Vagina (tissue), 2 donors: ENCODE measurements around the gene REPS1. TPM values are rescaled to one million over a fixed set of nuclear protein-coding genes. Genes with fewer than 3 reads are reported as not detected.

Source experiments
- DNase-seq, 2 donors: peaks; one replicate each; pipeline ENCODE4 v3.0.0-alpha.2; 2017; ENCODE audit errors: extremely low spot score in 2 of 2
- H3K27ac ChIP-seq: fragments of 200-600 bp; sonication (generic); one replicate; pipeline ENCODE4 v1.5.1; 2019
- H3K27me3 ChIP-seq: fragments of 200-600 bp; sonication (generic); one replicate; pipeline ENCODE4 v1.5.1; 2019
- H3K36me3 ChIP-seq, 2 donors: fragments of 200-600 bp; sonication (generic); one replicate each; pipeline ENCODE4 v1.5.1; 2017 to 2019
- H3K4me1 ChIP-seq: fragments of 200-600 bp; sonication (generic); one replicate; pipeline ENCODE4 v1.5.1; 2019
- H3K4me3 ChIP-seq, 2 donors: fragments of 200-600 bp; sonication (generic); 1 replicate in 1 of 2; 2 replicates in 1 of 2; pipeline ENCODE4 v1.5.1; 2016 to 2019
- H3K9me3 ChIP-seq: fragments of 200-600 bp; sonication (generic); one replicate; pipeline ENCODE4 v1.5.1; 2019
- POLR2A ChIP-seq, 2 donors: fragments of 450-650 bp; IDR thresholded peaks; one replicate each; pipeline ENCODE4 v1.6.1; 2017; ENCODE audit warnings: antibody characterized with exemption in 2 of 2, mild to moderate bottlenecking in 2 of 2, moderate library complexity in 2 of 2
- POLR2AphosphoS5 ChIP-seq, 2 donors: sonication (generic); formaldehyde crosslinking; IDR thresholded peaks; one replicate each; pipeline ENCODE4 v1.9.0; 2017; ENCODE audit warnings: antibody characterized with exemption in 2 of 2, mild to moderate bottlenecking in 2 of 2, low read depth in 1 of 2; ENCODE audit not compliant: insufficient read depth in 1 of 2
- intact Hi-C: fragments of 100-400 bp; cut with DNase I; formaldehyde crosslinking; loops from one replicate; pipeline ENCODE4 v1.15.1; 2023
- total RNA-seq: library from RNA; depleted of rRNA; stranded (reverse); fragments of >200 nt; gene quantifications from one replicate; pipeline ENCODE4 v1.2.3, GENCODE V29; 2016
- TF ChIP-seq, protein P1 (sequence below), 3 experiments: fragments of 450-650 bp in 2 of 3; fragments of 200-600 bp in 1 of 3; sonication (generic) in 1 of 3; IDR thresholded peaks; one replicate each; pipeline ENCODE4 v1.5.1; 2017 to 2019; ENCODE audit warnings: antibody characterized with exemption in 3 of 3, mild to moderate bottlenecking in 2 of 3, moderate library complexity in 2 of 3

REPS1 gene
- total RNA-seq, 1 donor from 2014 or later = 96.5 TPM

DNA sequence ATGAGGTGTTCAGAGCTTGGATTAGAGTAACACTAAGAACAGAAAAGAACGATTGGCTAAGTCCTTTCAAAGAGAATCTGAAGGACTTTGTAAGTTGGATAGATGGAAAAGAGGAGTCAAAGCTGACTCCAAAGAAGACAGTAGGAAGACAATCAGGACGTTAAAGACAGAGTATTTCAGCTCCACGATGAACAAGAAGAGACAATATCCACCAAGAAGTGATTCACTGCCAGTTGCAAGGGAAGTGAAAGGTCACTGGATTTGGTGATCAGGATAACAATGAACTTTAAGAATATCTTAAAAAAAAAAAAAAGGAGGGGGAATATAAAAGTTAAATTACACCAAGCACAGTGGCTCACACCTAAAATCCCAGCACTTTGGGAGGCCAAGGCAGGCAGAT, 17.9 kb downstream of the REPS1 start:
- Histone ChIP-seq H3K36me3 (no peaks in the 10 kb centered on the region), H3K27me3 (no peaks in the 10 kb centered on the region), H3K4me3 (no peak overlapping the region), H3K9me3 (no peaks in the 10 kb centered on the region), H3K4me1 (peaks cover 49% of the 10 kb centered on the region), H3K27ac (no peak overlapping the region)
- no peak for TF ChIP-seq POLR2A (IDR thresholded peaks at IDR 0.05)
- no peak for TF ChIP-seq POLR2AphosphoS5 (IDR thresholded peaks at IDR 0.05; ENCODE audit: insufficient read depth in 1 of 2, low read depth in 1 of 2)
- TF ChIP-seq, protein P1, sequence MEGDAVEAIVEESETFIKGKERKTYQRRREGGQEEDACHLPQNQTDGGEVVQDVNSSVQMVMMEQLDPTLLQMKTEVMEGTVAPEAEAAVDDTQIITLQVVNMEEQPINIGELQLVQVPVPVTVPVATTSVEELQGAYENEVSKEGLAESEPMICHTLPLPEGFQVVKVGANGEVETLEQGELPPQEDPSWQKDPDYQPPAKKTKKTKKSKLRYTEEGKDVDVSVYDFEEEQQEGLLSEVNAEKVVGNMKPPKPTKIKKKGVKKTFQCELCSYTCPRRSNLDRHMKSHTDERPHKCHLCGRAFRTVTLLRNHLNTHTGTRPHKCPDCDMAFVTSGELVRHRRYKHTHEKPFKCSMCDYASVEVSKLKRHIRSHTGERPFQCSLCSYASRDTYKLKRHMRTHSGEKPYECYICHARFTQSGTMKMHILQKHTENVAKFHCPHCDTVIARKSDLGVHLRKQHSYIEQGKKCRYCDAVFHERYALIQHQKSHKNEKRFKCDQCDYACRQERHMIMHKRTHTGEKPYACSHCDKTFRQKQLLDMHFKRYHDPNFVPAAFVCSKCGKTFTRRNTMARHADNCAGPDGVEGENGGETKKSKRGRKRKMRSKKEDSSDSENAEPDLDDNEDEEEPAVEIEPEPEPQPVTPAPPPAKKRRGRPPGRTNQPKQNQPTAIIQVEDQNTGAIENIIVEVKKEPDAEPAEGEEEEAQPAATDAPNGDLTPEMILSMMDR (IDR thresholded peaks at IDR 0.05) = no peak
- DNase-seq = no peak
- intact Hi-C loops = no loop called here

DNA sequence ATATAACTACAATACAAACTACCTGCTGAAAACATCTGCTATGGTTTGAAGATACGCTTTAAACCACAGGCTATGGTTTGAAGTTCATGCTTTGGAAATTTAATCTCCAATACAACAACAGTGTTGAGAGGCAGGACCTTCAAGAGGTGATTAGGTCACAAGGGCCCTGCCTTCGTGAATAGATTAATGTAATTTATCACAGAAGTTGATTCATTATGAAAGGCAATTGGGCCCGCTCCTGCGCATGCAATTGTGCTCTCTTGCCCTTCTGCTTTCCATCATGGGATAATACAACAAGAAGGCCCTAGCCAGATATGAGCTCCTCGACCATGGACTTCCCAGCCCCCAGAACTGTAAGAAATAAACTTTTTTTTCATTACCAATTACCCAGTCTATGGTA, 21.2 kb downstream of the REPS1 start:
- no peak for DNase-seq
- Histone ChIP-seq H3K36me3 (no peaks in the 10 kb centered on the region), H3K4me1 (peaks cover 21% of the 10 kb centered on the region), H3K4me3 (no peak overlapping the region), H3K27ac (no peak overlapping the region), H3K9me3 (no peaks in the 10 kb centered on the region), H3K27me3 (no peaks in the 10 kb centered on the region)
- intact Hi-C loops = no loop called here
- TF ChIP-seq POLR2AphosphoS5 (IDR thresholded peaks at IDR 0.05; ENCODE audit: insufficient read depth in 1 of 2, low read depth in 1 of 2) (no peak), POLR2A (IDR thresholded peaks at IDR 0.05) (no peak)
- TF ChIP-seq, protein P1 (IDR thresholded peaks at IDR 0.05) = no peak

DNA sequence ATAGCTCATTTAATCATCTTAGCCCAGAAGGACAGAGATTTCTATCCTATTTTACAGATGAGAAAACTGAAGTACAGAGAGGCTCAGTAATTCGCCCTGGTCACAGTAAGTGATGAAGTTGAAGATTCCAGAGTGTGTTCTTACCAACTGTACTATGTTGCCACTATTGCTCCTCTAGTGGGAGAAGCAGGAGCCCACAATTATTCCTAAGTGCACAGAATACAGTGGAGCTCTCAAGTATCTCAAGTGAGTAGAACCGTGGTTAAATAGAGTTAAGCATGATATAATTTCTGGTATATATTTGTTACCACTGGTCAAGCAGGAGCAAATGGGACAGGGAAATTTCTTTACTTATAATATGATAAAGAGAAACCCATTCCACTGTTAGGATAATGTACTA, 22.1 kb downstream of the REPS1 start:
- no peak overlapping the region for H3K27ac ChIP-seq
- no peak for DNase-seq
- no peak for TF ChIP-seq POLR2AphosphoS5 (IDR thresholded peaks at IDR 0.05; ENCODE audit: insufficient read depth in 1 of 2, low read depth in 1 of 2)
- TF ChIP-seq, protein P1 (IDR thresholded peaks at IDR 0.05) = no peak
- TF ChIP-seq POLR2A (IDR thresholded peaks at IDR 0.05) = no peak
- H3K4me3 ChIP-seq = no peak overlapping the region
- H3K36me3 ChIP-seq = no peaks in the 10 kb centered on the region
- intact Hi-C loops = no loop called here
- H3K4me1 ChIP-seq = peaks cover 12% of the 10 kb centered on the region
- no peaks in the 10 kb centered on the region for H3K9me3 ChIP-seq
- H3K27me3 ChIP-seq = no peaks in the 10 kb centered on the region

DNA sequence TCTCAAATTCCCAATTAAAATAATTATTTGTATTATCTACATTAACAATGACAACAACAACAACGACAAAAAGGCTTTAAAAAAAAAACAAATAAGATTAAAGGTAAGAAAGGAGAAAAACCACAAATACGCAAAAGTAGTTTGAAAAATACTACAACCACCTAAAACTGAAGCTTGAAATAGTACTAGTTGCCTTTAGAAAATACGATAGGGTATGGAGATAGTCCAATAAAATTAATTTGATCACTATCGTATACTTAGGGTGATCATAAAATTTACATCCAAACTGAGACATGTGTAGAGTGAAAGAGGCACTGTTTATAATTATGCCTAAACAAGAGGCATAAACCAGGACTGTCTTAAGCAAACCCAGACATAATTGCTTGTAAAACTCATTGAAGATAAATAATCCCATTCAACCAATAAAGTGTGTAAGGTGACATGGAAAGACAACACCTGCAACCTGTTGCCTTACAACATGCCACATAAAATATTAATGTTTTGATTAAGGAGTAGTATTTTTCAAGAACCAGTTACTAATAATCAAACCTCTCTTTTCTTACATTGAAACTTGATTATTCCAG, 22.7 kb downstream of the REPS1 start:
- Histone ChIP-seq H3K27me3 (no peaks in the 10 kb centered on the region), H3K9me3 (no peaks in the 10 kb centered on the region), H3K4me1 (peaks cover 6% of the 10 kb centered on the region), H3K4me3 (no peak overlapping the region), H3K27ac (no peak overlapping the region), H3K36me3 (no peaks in the 10 kb centered on the region)
- intact Hi-C loops = no loop called here
- DNase-seq = no peak
- TF ChIP-seq POLR2AphosphoS5 (IDR thresholded peaks at IDR 0.05; ENCODE audit: insufficient read depth in 1 of 2, low read depth in 1 of 2) (no peak), POLR2A (IDR thresholded peaks at IDR 0.05) (no peak)
- TF ChIP-seq, protein P1 (IDR thresholded peaks at IDR 0.05) = no peak

DNA sequence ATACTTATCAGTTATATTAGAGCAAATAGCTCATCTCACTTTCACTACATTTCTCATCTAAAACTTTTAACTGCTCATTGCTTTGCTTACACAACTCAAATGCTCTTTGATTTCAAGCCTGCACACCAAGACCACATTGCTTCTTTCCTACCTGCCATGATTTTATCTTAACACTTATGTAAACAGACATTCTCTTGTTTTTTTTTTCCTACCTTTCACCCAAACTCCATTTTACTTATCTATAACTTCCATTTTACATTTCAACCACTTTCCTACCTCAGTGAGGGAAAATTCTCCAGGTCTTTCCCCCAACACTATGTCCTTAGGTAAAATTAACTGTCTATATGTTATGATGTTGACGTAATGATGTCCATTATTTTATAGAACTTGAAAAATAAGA, 24.0 kb downstream of the REPS1 start:
- no peaks in the 10 kb centered on the region for H3K36me3 ChIP-seq
- no peaks in the 10 kb centered on the region for H3K27me3 ChIP-seq
- TF ChIP-seq POLR2A (IDR thresholded peaks at IDR 0.05) (no peak), POLR2AphosphoS5 (IDR thresholded peaks at IDR 0.05; ENCODE audit: insufficient read depth in 1 of 2, low read depth in 1 of 2) (no peak)
- TF ChIP-seq, protein P1 (IDR thresholded peaks at IDR 0.05) = no peak
- peaks cover 11% of the 10 kb centered on the region for H3K4me1 ChIP-seq
- intact Hi-C loops = no loop called here
- no peak for DNase-seq
- no peak overlapping the region for H3K4me3 ChIP-seq
- no peak overlapping the region for H3K27ac ChIP-seq
- no peaks in the 10 kb centered on the region for H3K9me3 ChIP-seq
